AG09309 (cell line): ENCODE results near the gene PDGFRA.

Experiments
- DNase-seq: peaks from one replicate; pipeline ENCODE4 v3.0.0-alpha.2; 2010; ENCODE audit warnings: low read depth
- H3K4me3 ChIP-seq: 2 replicates; pipeline ENCODE4 v1.5.1; 2011; ENCODE audit warnings: mild to moderate bottlenecking, low read depth, low read length, moderate library complexity; ENCODE audit not compliant: control insufficient read depth
- CTCF ChIP-seq: IDR thresholded peaks from 2 replicates; pipeline ENCODE4 v1.5.1; 2011; ENCODE audit warnings: mild to moderate bottlenecking, low read depth, low read length, inconsistent platforms; ENCODE audit not compliant: insufficient read depth, control insufficient read depth; ENCODE audit errors: missing control alignments

PDGFRA gene

GRCh38 chr4:54228961-54229501, at the start of gene PDGFRA:
TSS of gene PDGFRA (plus strand) at chr4:54229293. CDS start at chr4:54258769, 29,476 bp downstream.
- peak within 1 kb of the TSS; percentile 81 for H3K4me3 ChIP-seq
- peak; percentile 91 for DNase-seq
- no peak for TF ChIP-seq CTCF

DNA sequence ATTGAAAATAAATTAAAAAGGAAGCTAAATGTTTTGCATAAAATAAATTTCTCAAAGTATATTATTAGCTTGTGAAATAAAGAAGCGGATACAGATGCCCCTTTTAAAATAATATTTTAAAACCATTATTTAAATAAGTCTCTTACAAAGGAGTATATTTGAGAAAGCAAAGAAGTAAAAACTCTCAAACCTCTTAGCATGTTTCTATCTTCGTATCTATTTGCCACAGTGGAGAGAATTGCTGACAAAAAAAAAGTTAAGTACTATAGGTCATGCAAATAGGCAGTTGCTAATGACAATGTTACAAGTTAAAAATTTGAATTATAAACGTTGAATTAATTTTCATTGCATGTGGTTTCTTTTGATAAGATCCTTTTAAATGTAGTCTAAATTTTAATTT, 44.5 kb upstream of the PDGFRA start:
- DNase-seq = no peak
- TF ChIP-seq CTCF = no peak
- H3K4me3 ChIP-seq = no peak overlapping the region

GRCh38 chr4:54185044-54185780, 43.9 kb upstream of the PDGFRA start:
- no peak overlapping the region for H3K4me3 ChIP-seq
- DNase-seq = no peak
- no peak for TF ChIP-seq CTCF

DNA sequence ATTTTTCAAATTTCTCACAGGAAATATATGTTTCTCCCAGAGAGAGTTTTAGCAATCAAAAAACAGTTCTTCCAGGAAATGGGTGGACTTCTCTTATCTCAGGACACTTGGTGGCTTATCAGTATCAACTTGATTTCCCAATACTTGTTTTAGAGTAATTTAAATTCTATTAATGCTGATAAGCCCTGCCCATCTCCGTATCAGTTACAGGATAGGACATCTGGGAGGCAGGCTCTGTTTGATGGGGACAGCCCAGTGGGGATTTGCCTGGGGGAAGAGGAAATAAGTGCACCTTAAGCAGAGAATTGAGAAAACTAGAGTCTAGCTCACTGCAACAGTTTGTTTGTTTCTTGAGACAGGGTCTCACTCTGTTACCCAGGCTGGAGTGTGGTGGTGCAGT, 43.2 kb upstream of the PDGFRA start:
- no peak overlapping the region for H3K4me3 ChIP-seq
- DNase-seq = no peak
- TF ChIP-seq CTCF = no peak

DNA sequence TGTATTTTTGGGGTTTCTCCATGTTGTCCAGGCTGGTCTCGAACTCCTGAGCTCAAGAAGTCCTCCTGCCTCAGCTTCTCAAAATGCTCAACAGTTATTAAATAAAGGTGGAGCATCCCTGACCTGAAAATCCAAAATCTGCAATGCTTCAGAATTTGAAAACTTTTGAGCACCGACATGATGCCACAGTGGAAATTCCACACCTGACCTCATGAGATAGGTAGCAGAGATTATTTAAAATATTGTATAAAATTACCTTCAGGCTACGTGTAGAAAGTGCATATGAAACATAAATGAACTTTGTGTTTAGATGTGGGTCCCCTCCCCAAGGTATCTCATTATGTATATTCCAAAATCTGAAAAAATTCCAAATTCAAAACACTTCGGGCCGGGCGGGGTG, 42.7 kb upstream of the PDGFRA start:
- DNase-seq = no peak

DNA sequence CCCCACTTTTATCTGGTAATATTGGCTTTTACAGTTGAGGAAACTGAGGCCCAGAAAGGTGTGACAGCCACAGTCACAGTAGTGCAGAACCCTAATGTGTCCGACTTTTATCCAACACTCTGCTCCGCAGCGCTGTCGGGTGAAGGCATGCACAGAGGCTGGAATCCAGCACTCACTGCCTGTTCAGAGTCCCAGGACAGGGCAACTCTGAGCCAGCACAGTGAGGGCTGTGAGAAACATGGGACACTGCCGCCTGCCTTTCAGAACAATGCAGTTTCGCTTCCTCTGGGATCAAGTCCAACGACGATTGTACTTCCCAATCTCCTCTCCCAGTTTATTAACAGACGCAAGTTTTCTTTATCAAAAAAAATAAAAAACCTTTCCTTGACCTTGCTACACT, 41.9 kb upstream of the PDGFRA start:
- H3K4me3 ChIP-seq = no peak overlapping the region
- no peak for TF ChIP-seq CTCF
- no peak for DNase-seq

More for the DNA sequence above, 42.7 kb upstream of the PDGFRA start:
- no peak overlapping the region for H3K4me3 ChIP-seq
- TF ChIP-seq CTCF = no peak

- TF ChIP-seq CTCF = no peak
- H3K4me3 ChIP-seq = no peak overlapping the region
- DNase-seq = peak; percentile 17
These were observed 40.0 kb upstream of the PDGFRA start for GRCh38 chr4:54189140-54189539.
